ENCODE measurements around the gene WDFY4. TPM values are rescaled to one million over a fixed set of nuclear protein-coding genes. Genes with fewer than 3 reads are reported as not detected.
A peak's percentile ranks its signal among the peaks of the same experiment; 100 is the strongest.

WDFY4 gene
- polyA plus RNA-seq, 1 donor from 2014 or later, result 78.7 TPM

DNA sequence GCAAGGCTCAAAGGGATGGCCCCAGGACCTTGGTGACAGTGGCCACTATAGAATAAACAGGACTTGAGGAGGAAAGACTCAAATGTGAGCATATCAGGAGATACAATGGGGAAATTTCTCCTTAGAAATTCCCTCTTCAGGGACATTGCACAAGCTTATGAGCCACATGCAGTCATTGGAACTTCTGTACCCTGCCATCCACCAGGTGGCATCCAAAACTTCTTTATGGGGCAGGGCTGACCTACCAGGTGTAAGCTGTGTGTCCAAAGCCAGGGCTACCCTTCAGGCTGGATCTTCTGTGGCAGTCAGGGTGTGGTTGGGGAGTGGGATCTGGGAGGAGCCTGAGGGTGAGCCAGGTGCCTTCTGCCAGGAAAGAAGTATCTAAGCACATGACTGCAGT is 291.5 kb downstream of the WDFY4 start:
- Mint-ChIP-seq H3K27me3 (no peaks in the 10 kb centered on the region), H3K36me3 (peaks cover 2% of the 10 kb centered on the region), H3K4me1 (peaks cover 0 to 6% (median 0%) of the 10 kb centered on the region in 3 donors), H3K4me3 (no peak overlapping the region), H3K9me3 (no peaks in the 10 kb centered on the region), H3K27ac (no peak overlapping the region)

GRCh38 chr10:48978318-48978717 is 293.6 kb downstream of the WDFY4 start:
- H3K27me3 Mint-ChIP-seq, result no peaks in the 10 kb centered on the region
- H3K9me3 Mint-ChIP-seq, result no peaks in the 10 kb centered on the region
- peak overlapping the region in 2 of 3 donors; percentile 47 to 56 for H3K27ac Mint-ChIP-seq
- peaks cover 0 to 6% (median 0%) of the 10 kb centered on the region in 3 donors for H3K4me1 Mint-ChIP-seq
- H3K4me3 Mint-ChIP-seq, result no peak overlapping the region
- peaks cover 2% of the 10 kb centered on the region for H3K36me3 Mint-ChIP-seq

GRCh38 chr10:48981310-48981907 is 296.7 kb downstream of the WDFY4 start:
- Mint-ChIP-seq H3K27ac (peak overlapping the region in 2 of 3 donors; percentile 74 to 77), H3K4me1 (peaks cover 0 to 6% (median 0%) of the 10 kb centered on the region in 3 donors), H3K4me3 (no peak overlapping the region), H3K36me3 (peaks cover 4% of the 10 kb centered on the region), H3K9me3 (no peaks in the 10 kb centered on the region), H3K27me3 (no peaks in the 10 kb centered on the region)

DNA sequence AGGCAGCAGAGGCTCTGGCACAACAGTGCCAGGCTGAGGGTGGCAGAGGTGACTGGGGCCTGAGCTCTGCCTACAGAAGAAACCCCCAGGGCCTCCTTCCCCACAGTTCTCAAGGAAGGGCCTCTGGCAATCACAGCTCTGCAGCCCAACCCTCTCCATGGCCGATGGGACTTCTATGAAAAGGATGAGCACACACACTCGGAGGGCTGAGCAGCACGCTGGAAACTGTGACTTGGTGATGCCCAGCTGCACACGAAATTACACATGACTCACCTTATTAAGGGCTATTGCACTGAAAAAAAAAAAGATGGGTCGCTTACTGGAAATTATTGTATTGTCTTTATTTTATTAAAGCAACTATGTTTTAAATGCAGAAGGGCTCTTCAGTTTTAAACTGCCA is 297.9 kb downstream of the WDFY4 start:
- Mint-ChIP-seq H3K4me1 (peaks cover 0 to 5% (median 0%) of the 10 kb centered on the region in 3 donors), H3K27ac (peak overlapping the region in 2 of 3 donors; percentile 77 to 87), H3K27me3 (no peaks in the 10 kb centered on the region), H3K9me3 (no peaks in the 10 kb centered on the region), H3K36me3 (peaks cover 2% of the 10 kb centered on the region), H3K4me3 (no peak overlapping the region)

DNA sequence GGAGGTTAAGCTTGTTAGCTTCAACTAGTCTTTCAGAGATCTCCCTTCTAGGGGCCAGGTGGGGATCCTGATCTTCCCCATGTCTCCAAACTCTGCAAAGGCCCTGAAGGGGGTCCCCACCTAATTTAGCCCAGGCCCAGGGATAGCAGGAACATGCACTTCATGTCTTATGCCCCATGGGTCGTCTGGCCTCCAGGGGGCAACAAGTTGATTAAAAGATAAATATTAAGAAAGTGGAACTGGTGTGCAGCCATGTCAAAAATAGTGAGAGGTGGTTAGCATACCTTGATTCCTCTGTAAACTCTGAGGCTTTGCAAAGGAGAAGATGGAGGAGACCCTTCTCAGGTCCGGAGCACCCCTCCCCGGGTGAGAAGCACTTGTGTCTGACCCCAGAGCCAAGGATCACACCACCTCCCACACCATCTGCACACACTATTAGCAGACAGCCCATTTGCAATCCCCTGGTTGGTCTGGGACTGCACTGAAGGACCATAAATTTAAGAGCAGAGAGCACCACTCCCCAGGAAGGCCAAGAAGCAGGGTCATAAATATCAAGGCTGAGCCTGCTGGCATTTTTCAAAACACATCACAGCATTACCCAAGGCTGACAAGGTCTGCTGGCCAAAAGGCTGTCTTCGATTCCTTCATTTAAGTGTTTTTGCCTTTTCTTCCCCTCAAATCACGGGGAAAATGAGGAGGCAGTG is 299.1 kb downstream of the WDFY4 start:
- no peaks in the 10 kb centered on the region for H3K27me3 Mint-ChIP-seq
- H3K36me3 Mint-ChIP-seq, result peaks cover 2% of the 10 kb centered on the region
- no peaks in the 10 kb centered on the region for H3K9me3 Mint-ChIP-seq
- no peak overlapping the region for H3K4me3 Mint-ChIP-seq
- peak overlapping the region in 2 of 3 donors; percentile 39 to 61 for H3K27ac Mint-ChIP-seq
- H3K4me1 Mint-ChIP-seq, result peaks cover 0 to 5% (median 0%) of the 10 kb centered on the region in 3 donors

- H3K9me3 Mint-ChIP-seq, result no peaks in the 10 kb centered on the region
- H3K27me3 Mint-ChIP-seq, result no peaks in the 10 kb centered on the region
- H3K4me3 Mint-ChIP-seq, result no peak overlapping the region
- peak overlapping the region in 2 of 3 donors; percentile 70 to 98 for H3K27ac Mint-ChIP-seq
- peaks cover 2% of the 10 kb centered on the region for H3K36me3 Mint-ChIP-seq
- H3K4me1 Mint-ChIP-seq, result no peaks in the 10 kb centered on the region
These were observed 301.0 kb downstream of the WDFY4 start for GRCh38 chr10:48985621-48986158.

DNA sequence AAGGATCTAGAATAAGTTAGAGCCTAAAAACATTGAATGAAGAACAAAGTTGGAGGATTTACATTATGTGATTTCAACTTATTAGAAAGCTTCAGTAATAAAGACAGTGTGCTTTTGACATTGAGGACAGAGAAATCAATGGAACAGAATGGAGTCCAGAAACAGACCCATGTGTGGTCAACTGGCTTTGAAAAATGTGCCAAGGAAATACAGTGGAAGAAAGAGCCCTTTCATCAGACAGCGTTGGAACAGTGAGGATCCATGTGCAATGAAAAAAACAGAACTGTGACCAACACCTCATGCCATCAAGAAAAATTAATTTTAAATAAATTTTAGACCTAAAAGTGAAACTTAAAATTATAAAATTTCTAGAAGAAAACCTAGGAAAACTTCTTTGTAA is 305.6 kb downstream of the WDFY4 start:
- Mint-ChIP-seq H3K27me3 (no peaks in the 10 kb centered on the region), H3K27ac (no peak overlapping the region), H3K36me3 (peaks cover 3% of the 10 kb centered on the region), H3K9me3 (no peaks in the 10 kb centered on the region), H3K4me3 (no peak overlapping the region), H3K4me1 (no peaks in the 10 kb centered on the region)

- Mint-ChIP-seq H3K27me3 (no peaks in the 10 kb centered on the region), H3K27ac (no peak overlapping the region), H3K36me3 (peaks cover 3% of the 10 kb centered on the region), H3K4me3 (no peak overlapping the region), H3K4me1 (no peaks in the 10 kb centered on the region), H3K9me3 (peaks cover 0 to 1% (median 0%) of the 10 kb centered on the region in 3 donors)
These were observed 309.0 kb downstream of the WDFY4 start for GRCh38 chr10:48993627-48994026.

DNA sequence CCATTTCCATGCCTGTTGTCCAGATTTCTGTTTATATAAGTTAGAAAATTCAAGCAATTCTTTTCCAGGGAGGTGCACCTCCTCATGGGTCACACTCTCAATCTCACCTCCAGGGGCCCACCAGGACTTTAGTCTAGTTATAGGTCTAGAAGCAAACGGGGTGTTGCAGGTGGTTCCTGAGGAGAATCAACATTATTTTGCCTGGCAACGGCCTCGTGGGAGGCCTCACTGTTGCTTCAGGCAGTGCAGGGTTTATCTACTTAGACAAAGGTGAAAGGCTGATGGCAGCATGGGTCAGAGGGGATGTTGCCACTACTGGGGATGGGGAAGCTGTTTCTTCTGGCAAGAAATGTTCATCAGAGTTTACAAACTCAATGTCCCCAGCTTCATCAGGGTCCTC is 311.7 kb downstream of the WDFY4 start:
- no peak overlapping the region for H3K27ac Mint-ChIP-seq
- peaks cover 3% of the 10 kb centered on the region for H3K36me3 Mint-ChIP-seq
- H3K4me1 Mint-ChIP-seq, result no peaks in the 10 kb centered on the region
- H3K27me3 Mint-ChIP-seq, result peaks cover 3% of the 10 kb centered on the region
- H3K9me3 Mint-ChIP-seq, result peaks cover 0 to 2% (median 1%) of the 10 kb centered on the region in 3 donors
- no peak overlapping the region for H3K4me3 Mint-ChIP-seq

DNA sequence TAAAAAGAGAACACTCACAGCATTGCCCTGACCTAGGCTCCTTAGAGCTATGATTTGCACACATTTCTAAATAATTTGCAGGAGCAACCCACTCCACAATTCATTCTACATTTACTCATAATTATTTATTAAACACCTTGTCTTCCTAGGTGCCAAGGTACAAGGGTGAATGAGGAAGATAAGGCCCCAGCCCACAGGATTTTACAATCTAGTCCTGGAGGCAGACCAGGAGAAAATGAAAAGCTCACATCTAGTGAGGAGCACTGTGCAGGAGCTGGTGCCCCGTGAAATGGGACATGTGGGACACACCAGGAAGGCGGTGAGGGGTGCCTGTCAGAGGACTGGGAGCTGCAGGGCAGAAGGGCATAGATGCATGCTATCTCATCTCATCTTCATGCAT is 314.7 kb downstream of the WDFY4 start:
- H3K27ac Mint-ChIP-seq, result no peak overlapping the region
- peaks cover 0 to 2% (median 0%) of the 10 kb centered on the region in 3 donors for H3K4me1 Mint-ChIP-seq
- no peak overlapping the region for H3K4me3 Mint-ChIP-seq
- H3K9me3 Mint-ChIP-seq, result peaks cover 1 to 5% (median 4%) of the 10 kb centered on the region in 3 donors
- peaks cover 5% of the 10 kb centered on the region for H3K27me3 Mint-ChIP-seq
- H3K36me3 Mint-ChIP-seq, result peaks cover 3% of the 10 kb centered on the region

- peaks cover 5% of the 10 kb centered on the region for H3K27me3 Mint-ChIP-seq
- H3K4me3 Mint-ChIP-seq, result peak overlapping the region in 1 of 4 donors; percentile 15
- no peak overlapping the region for H3K27ac Mint-ChIP-seq
- H3K36me3 Mint-ChIP-seq, result peaks cover 3% of the 10 kb centered on the region
- H3K4me1 Mint-ChIP-seq, result peaks cover 0 to 2% (median 0%) of the 10 kb centered on the region in 3 donors
- H3K9me3 Mint-ChIP-seq, result peaks cover 1 to 5% (median 4%) of the 10 kb centered on the region in 3 donors
These were observed 316.0 kb downstream of the WDFY4 start for GRCh38 chr10:49000437-49001398.

GRCh38 chr10:49001402-49001801 is 316.7 kb downstream of the WDFY4 start:
- Mint-ChIP-seq H3K36me3 (peaks cover 3% of the 10 kb centered on the region), H3K9me3 (peaks cover 1 to 5% (median 4%) of the 10 kb centered on the region in 3 donors), H3K4me3 (peak overlapping the region in 1 of 4 donors; percentile 15), H3K4me1 (peaks cover 0 to 2% (median 0%) of the 10 kb centered on the region in 3 donors), H3K27ac (no peak overlapping the region), H3K27me3 (peaks cover 5% of the 10 kb centered on the region)

- H3K27ac Mint-ChIP-seq, result no peak overlapping the region
- H3K36me3 Mint-ChIP-seq, result peaks cover 3% of the 10 kb centered on the region
- no peak overlapping the region for H3K4me3 Mint-ChIP-seq
These were observed 317.4 kb downstream of the WDFY4 start for GRCh38 chr10:49001870-49002672.

GRCh38 chr10:49005270-49005669 is 320.6 kb downstream of the WDFY4 start:
- Mint-ChIP-seq H3K27ac (peak overlapping the region in 1 of 3 donors; percentile 9), H3K4me1 (peaks cover 0 to 2% (median 0%) of the 10 kb centered on the region in 3 donors), H3K36me3 (peaks cover 3% of the 10 kb centered on the region), H3K9me3 (peaks cover 0 to 4% (median 3%) of the 10 kb centered on the region in 3 donors), H3K4me3 (no peak overlapping the region), H3K27me3 (peaks cover 5% of the 10 kb centered on the region)

More at GRCh38 chr10:49001870-49002672, 317.4 kb downstream of the WDFY4 start:
- peaks cover 0 to 2% (median 0%) of the 10 kb centered on the region in 3 donors for H3K4me1 Mint-ChIP-seq
- H3K9me3 Mint-ChIP-seq, result peaks cover 1 to 5% (median 4%) of the 10 kb centered on the region in 3 donors
- peaks cover 5% of the 10 kb centered on the region for H3K27me3 Mint-ChIP-seq

Data from IgD-negative memory B cell (primary cell).